EL (cell line): ENCODE results near the gene JAKMIP3.

Experiments used
- DNase-seq: peaks from one replicate; pipeline ENCODE4 v3.0.0-alpha.2; 2016

Gene JAKMIP3

GRCh38 chr10:132065491-132066105 lies at the start of gene JAKMIP3:
Gene JAKMIP3 (plus strand): TSS chr10:132065946. CDS start chr10:132104809, 38,863 bp downstream.
- peak; percentile 94 for DNase-seq

- no peak for DNase-seq
Observed at GRCh38 chr10:132016514-132016913, 49.2 kb upstream of the JAKMIP3 start.

GRCh38 chr10:132018446-132018845 lies 47.3 kb upstream of the JAKMIP3 start:
- DNase-seq: no peak

- no peak for DNase-seq
Observed at GRCh38 chr10:132019366-132019765, 46.4 kb upstream of the JAKMIP3 start.

GRCh38 chr10:132020456-132020855 lies 45.3 kb upstream of the JAKMIP3 start:
- no peak for DNase-seq

- DNase-seq: no peak
Observed at GRCh38 chr10:132021046-132021445, 44.7 kb upstream of the JAKMIP3 start.

GRCh38 chr10:132021504-132022143 lies 44.1 kb upstream of the JAKMIP3 start:
- DNase-seq: no peak

GRCh38 chr10:132022241-132022640 lies 43.5 kb upstream of the JAKMIP3 start:
- DNase-seq: no peak

GRCh38 chr10:132023092-132023811 lies 42.5 kb upstream of the JAKMIP3 start:
- DNase-seq: peak; percentile 73

GRCh38 chr10:132027423-132027983 lies 38.2 kb upstream of the JAKMIP3 start:
- peak; percentile 68 for DNase-seq

- DNase-seq: no peak
Observed at GRCh38 chr10:132028706-132029105, 37.0 kb upstream of the JAKMIP3 start.

- DNase-seq: no peak
Observed at GRCh38 chr10:132030898-132031463, 34.8 kb upstream of the JAKMIP3 start.

GRCh38 chr10:132033632-132034031 lies 32.1 kb upstream of the JAKMIP3 start:
- no peak for DNase-seq

- no peak for DNase-seq
Observed at GRCh38 chr10:132035476-132035875, 30.3 kb upstream of the JAKMIP3 start.

GRCh38 chr10:132036153-132036886 lies 29.4 kb upstream of the JAKMIP3 start:
- peak; percentile 3 for DNase-seq

GRCh38 chr10:132036887-132037675 lies 28.7 kb upstream of the JAKMIP3 start:
- DNase-seq: no peak

- DNase-seq: no peak
Observed at GRCh38 chr10:132037676-132037975, 28.1 kb upstream of the JAKMIP3 start.

- no peak for DNase-seq
Observed at GRCh38 chr10:132039371-132039770, 26.4 kb upstream of the JAKMIP3 start.

- DNase-seq: no peak
Observed at GRCh38 chr10:132040046-132040445, 25.7 kb upstream of the JAKMIP3 start.

GRCh38 chr10:132041340-132041739 lies 24.4 kb upstream of the JAKMIP3 start:
- no peak for DNase-seq

GRCh38 chr10:132043861-132044695 lies 21.7 kb upstream of the JAKMIP3 start:
- no peak for DNase-seq
